Measurements from ENCODE around the gene JADE2.
"Not testable (repeated sequence)": the region's sequence is repeated elsewhere in the genome, so short reads cannot be mapped to it uniquely, and the experiment has no call there.

JADE2 gene

DNA sequence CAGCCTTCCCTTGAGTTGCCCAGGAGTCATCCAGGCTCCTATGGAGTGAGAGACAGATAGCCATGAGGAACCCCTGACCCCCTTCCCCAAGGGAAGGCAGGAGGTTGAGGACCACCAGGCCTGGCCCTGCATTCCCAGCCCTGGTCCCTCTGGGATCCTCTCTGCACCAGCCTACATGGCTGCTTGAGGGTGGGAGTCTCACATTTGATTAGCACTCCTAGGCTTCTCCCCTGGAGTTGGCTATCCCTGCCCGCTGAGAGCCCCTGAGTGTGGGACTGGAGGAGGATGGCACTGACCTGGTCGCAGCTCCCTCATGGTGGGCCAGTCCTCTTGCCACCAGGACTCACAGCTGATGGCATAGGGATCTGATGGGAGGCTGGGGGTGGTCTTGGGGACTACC, 60.5 kb downstream of the JADE2 start:
- Histone ChIP-seq H3K9me3 (ENCODE audit: insufficient read depth, low read length) (no peaks in the 10 kb centered on the region), H3K4me1 (ENCODE audit: insufficient read depth, insufficient read length) (peaks cover 11% of the 10 kb centered on the region)
- DNase-seq (ENCODE audit: low read depth, low spot score): no peak

DNA sequence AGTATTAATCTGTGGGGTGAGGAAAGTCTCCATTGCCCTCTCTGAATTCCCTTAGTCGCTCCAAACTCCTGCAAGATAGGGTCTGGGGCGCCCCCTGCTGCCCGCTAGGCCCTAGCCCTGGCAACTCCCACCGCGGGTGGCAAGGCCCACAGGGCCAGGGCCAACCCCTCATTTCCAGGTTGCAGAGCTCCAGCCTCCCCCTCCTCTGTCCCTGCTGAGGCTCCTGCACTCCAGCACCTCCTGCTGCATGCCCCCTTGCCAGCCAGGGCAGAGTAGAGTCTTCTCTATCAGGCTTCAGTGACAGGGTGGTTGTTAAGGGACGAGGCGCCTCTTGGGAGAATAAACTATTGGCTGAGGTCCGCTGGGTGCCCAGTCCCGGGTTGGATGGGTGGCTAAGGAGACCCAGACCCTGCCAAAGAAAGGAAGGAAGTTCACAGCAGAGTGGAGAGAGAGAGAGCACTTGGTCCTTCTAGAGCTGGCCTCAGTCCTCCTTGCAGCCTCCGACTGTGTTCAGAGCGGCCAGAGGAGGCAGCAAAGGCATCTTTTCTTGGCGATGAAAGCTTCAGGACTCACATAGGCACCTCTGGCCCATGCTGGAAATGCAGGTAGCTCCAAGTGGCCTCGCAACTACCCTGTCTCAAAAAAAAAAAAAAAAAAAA, 61.5 kb downstream of the JADE2 start:
- TF ChIP-seq SUZ12 (IDR thresholded peaks at IDR 0.05; ENCODE audit: extremely low read depth, insufficient read depth, insufficient read length): no peak
- no peak for TF ChIP-seq YY1 (IDR thresholded peaks at IDR 0.05; ENCODE audit: insufficient read depth, insufficient read length)
- TF ChIP-seq ZNF274 (IDR thresholded peaks at IDR 0.05; ENCODE audit: low read depth, low read length): no peak
- H3K4me3 ChIP-seq (ENCODE audit: insufficient read length, low read depth): no peak overlapping the region
- DNase-seq (ENCODE audit: low read depth, low spot score): peak; percentile 81

More for the DNA sequence above, 60.5 kb downstream of the JADE2 start:
- no peak for TF ChIP-seq ZNF274 (IDR thresholded peaks at IDR 0.05; ENCODE audit: low read depth, low read length)
- TF ChIP-seq SUZ12 (IDR thresholded peaks at IDR 0.05; ENCODE audit: extremely low read depth, insufficient read depth, insufficient read length): no peak
- TF ChIP-seq YY1 (IDR thresholded peaks at IDR 0.05; ENCODE audit: insufficient read depth, insufficient read length): no peak
- no peak overlapping the region for H3K4me3 ChIP-seq (ENCODE audit: insufficient read length, low read depth)
- H3K9ac ChIP-seq (ENCODE audit: insufficient read length, low read depth): no peak overlapping the region
- no peaks in the 10 kb centered on the region for H3K27me3 ChIP-seq (ENCODE audit: insufficient read depth, insufficient read length)
- H3K36me3 ChIP-seq (ENCODE audit: insufficient read depth, insufficient read length, low read length): peaks cover 13% of the 10 kb centered on the region

DNA sequence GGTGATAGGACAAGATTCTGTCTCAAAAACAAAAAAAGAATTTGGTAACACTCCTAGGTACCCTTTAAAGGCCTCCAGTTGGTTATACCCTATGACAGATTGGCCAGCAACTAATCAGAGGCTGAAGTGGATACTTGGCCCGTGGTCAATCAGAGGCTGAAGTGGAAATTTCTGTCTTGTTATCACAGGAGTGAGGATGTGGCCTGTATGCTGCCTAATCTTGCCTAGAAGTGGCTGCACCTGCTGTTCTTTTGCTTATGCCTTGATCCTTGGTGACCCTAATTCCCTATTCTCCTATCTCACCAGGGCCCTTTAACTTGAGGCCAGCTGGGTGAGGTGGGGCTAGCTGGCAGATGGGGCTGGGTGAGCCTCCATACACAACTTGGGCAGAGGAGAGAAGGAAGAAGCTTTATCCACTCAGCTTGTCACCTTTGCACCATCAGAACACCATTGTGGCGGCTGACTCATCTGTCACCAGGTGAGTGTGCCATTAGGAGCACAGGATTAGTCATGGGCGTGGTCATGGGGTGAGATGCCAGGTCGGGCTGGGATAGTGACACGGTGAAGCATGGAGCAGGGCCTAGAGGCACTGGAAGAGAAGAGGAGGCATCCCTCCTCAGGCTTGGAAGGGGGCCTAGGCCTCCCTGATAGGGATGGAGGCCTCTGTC, 65.7 kb downstream of the JADE2 start:
- no peak for DNase-seq (ENCODE audit: low read depth, low spot score)
- TF ChIP-seq SUZ12 (IDR thresholded peaks at IDR 0.05; ENCODE audit: extremely low read depth, insufficient read depth, insufficient read length): no peak
- no peak for TF ChIP-seq ZNF274 (IDR thresholded peaks at IDR 0.05; ENCODE audit: low read depth, low read length)
- no peak for TF ChIP-seq YY1 (IDR thresholded peaks at IDR 0.05; ENCODE audit: insufficient read depth, insufficient read length)
- H3K4me1 ChIP-seq (ENCODE audit: insufficient read depth, insufficient read length): peaks cover 20% of the 10 kb centered on the region

More for the DNA sequence above, 61.5 kb downstream of the JADE2 start:
- peaks cover 11% of the 10 kb centered on the region for H3K4me1 ChIP-seq (ENCODE audit: insufficient read depth, insufficient read length)
- H3K36me3 ChIP-seq (ENCODE audit: insufficient read depth, insufficient read length, low read length): peaks cover 6% of the 10 kb centered on the region
- H3K27me3 ChIP-seq (ENCODE audit: insufficient read depth, insufficient read length): no peaks in the 10 kb centered on the region
- no peaks in the 10 kb centered on the region for H3K9me3 ChIP-seq (ENCODE audit: insufficient read depth, low read length)
- peak overlapping the region; percentile 32 for H3K9ac ChIP-seq (ENCODE audit: insufficient read length, low read depth)

DNA sequence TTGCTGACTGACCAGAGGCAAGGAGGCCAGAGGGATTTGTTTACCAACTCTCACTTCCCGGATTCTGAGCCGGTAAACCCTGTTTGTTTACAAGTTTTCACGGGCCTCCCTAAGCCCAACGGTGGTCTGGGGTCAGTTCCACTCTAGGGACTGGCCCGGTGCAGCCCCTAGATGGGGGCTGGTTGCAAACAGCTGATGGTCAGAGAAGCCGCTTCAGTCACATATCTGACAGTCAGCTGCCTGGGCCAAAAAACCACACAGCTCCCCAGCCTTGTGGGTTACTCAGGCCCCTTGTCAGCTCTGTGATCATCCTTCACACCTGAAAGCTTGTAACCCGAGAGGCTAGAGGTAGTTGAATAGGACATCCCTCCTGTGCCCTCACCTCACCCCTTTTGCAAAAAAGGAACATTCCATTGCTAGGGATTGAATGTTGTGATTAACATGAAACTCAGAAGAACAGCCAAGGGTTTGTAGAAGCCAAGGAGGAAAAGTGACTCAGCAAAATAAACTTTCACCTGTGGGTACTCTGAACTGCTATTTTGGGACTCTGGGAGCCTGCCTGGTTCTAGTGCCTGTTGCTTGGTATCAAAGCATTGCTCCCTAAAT, 66.8 kb downstream of the JADE2 start:
- Histone ChIP-seq H3K27me3 (ENCODE audit: insufficient read depth, insufficient read length) (no peaks in the 10 kb centered on the region), H3K9ac (ENCODE audit: insufficient read length, low read depth) (peak overlapping the region; percentile 4), H3K4me1 (ENCODE audit: insufficient read depth, insufficient read length) (peaks cover 18% of the 10 kb centered on the region), H3K36me3 (ENCODE audit: insufficient read depth, insufficient read length, low read length) (no peaks in the 10 kb centered on the region), H3K9me3 (ENCODE audit: insufficient read depth, low read length) (no peaks in the 10 kb centered on the region), H3K4me3 (ENCODE audit: insufficient read length, low read depth) (no peak overlapping the region)
- DNase-seq (ENCODE audit: low read depth, low spot score): peak; percentile 59
- TF ChIP-seq SUZ12 (IDR thresholded peaks at IDR 0.05; ENCODE audit: extremely low read depth, insufficient read depth, insufficient read length): no peak
- TF ChIP-seq YY1 (IDR thresholded peaks at IDR 0.05; ENCODE audit: insufficient read depth, insufficient read length): no peak
- no peak for TF ChIP-seq ZNF274 (IDR thresholded peaks at IDR 0.05; ENCODE audit: low read depth, low read length)

More for the DNA sequence above, 65.7 kb downstream of the JADE2 start:
- no peak overlapping the region for H3K4me3 ChIP-seq (ENCODE audit: insufficient read length, low read depth)
- H3K9ac ChIP-seq (ENCODE audit: insufficient read length, low read depth): no peak overlapping the region
- no peaks in the 10 kb centered on the region for H3K27me3 ChIP-seq (ENCODE audit: insufficient read depth, insufficient read length)
- no peaks in the 10 kb centered on the region for H3K36me3 ChIP-seq (ENCODE audit: insufficient read depth, insufficient read length, low read length)
- H3K9me3 ChIP-seq (ENCODE audit: insufficient read depth, low read length): no peaks in the 10 kb centered on the region

DNA sequence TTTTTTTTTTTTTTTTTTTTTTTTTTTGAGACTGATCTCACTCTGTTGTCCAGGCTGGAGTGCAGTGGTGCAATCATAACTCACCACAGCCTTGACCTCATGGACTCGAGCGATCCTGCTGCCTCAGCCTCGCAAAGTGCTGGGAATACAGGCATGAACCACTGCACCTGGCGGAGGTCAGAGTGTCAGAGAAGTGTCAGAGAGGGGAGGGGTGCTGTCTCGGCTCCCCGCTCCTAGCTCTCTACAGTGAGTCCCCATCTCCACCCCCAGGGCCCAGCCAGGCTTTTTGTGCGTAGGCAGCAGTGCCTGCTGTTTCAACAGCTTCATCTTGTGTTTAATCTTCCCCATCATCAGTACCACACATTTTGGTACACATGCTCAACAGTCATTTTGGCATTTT, 68.9 kb downstream of the JADE2 start:
- H3K27me3 ChIP-seq (ENCODE audit: insufficient read depth, insufficient read length): no peaks in the 10 kb centered on the region
- H3K36me3 ChIP-seq (ENCODE audit: insufficient read depth, insufficient read length, low read length): no peaks in the 10 kb centered on the region
- no peak overlapping the region for H3K4me3 ChIP-seq (ENCODE audit: insufficient read length, low read depth)
- H3K9ac ChIP-seq (ENCODE audit: insufficient read length, low read depth): no peak overlapping the region
- TF ChIP-seq YY1 (IDR thresholded peaks at IDR 0.05; ENCODE audit: insufficient read depth, insufficient read length) (no peak), ZNF274 (IDR thresholded peaks at IDR 0.05; ENCODE audit: low read depth, low read length) (no peak), SUZ12 (IDR thresholded peaks at IDR 0.05; ENCODE audit: extremely low read depth, insufficient read depth, insufficient read length) (no peak)
- no peaks in the 10 kb centered on the region for H3K9me3 ChIP-seq (ENCODE audit: insufficient read depth, low read length)
- peaks cover 18% of the 10 kb centered on the region for H3K4me1 ChIP-seq (ENCODE audit: insufficient read depth, insufficient read length)
- no peak for DNase-seq (ENCODE audit: low read depth, low spot score)

DNA sequence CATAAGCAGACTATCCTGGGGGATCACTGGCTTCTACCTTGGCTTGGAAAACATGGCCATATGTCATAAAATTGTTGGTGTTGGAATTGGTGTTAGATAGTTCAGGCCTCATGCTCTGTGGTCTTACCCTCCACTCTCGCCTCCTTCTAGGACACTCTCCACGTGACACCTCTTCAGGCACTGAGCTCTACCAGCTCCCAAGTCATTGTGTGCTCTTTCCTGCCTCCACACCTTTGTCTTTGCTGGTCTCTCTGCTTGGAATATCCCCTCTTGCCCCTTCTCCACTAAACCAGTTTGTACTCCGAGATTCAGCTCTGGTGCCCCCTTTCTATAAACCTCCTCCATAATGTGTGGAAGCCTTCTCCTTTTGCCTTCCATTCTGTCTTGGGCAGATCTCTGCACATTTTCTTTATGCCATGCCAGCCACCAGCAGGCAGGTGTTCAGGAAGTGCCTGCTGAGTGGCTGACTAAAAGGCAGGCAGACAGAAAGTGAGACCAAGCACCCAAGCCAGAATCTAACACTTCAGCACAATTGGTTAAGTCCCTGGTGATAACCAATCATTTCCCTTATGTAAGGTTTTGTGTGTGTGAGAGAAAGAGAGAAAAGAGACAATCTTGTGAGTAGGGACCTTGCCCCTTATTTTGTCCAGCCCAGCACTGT, 69.5 kb downstream of the JADE2 start:
- no peaks in the 10 kb centered on the region for H3K9me3 ChIP-seq (ENCODE audit: insufficient read depth, low read length)
- no peak overlapping the region for H3K4me3 ChIP-seq (ENCODE audit: insufficient read length, low read depth)
- no peaks in the 10 kb centered on the region for H3K27me3 ChIP-seq (ENCODE audit: insufficient read depth, insufficient read length)
- TF ChIP-seq YY1 (IDR thresholded peaks at IDR 0.05; ENCODE audit: insufficient read depth, insufficient read length) (no peak), ZNF274 (IDR thresholded peaks at IDR 0.05; ENCODE audit: low read depth, low read length) (no peak)
- no peak for DNase-seq (ENCODE audit: low read depth, low spot score)
- peaks cover 18% of the 10 kb centered on the region for H3K4me1 ChIP-seq (ENCODE audit: insufficient read depth, insufficient read length)
- no peaks in the 10 kb centered on the region for H3K36me3 ChIP-seq (ENCODE audit: insufficient read depth, insufficient read length, low read length)
- no peak overlapping the region for H3K9ac ChIP-seq (ENCODE audit: insufficient read length, low read depth)

DNA sequence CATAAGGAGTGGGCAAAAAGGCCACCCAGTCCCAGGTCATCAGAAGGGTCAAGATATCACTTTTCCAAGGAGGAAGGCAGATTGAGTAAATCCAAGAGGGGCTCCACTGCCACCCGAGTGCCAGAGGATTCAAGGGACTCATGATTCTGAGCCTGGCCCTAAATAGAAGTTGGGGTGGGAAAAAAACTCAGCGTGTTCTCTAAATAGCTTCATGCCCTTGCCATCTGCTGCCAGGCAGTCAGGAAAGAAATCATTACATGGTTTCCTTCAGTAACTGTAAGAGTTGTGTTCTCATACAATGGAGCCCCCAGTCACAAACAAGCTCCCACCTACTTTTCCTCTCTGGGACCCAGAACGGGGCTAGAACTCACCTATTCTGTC, 70.0 kb downstream of the JADE2 start:
- Histone ChIP-seq H3K27me3 (ENCODE audit: insufficient read depth, insufficient read length) (no peaks in the 10 kb centered on the region), H3K9me3 (ENCODE audit: insufficient read depth, low read length) (no peaks in the 10 kb centered on the region), H3K36me3 (ENCODE audit: insufficient read depth, insufficient read length, low read length) (no peaks in the 10 kb centered on the region), H3K4me3 (ENCODE audit: insufficient read length, low read depth) (no peak overlapping the region), H3K9ac (ENCODE audit: insufficient read length, low read depth) (no peak overlapping the region), H3K4me1 (ENCODE audit: insufficient read depth, insufficient read length) (peaks cover 18% of the 10 kb centered on the region)
- no peak for DNase-seq (ENCODE audit: low read depth, low spot score)
- no peak for TF ChIP-seq ZNF274 (IDR thresholded peaks at IDR 0.05; ENCODE audit: low read depth, low read length)
- TF ChIP-seq SUZ12 (IDR thresholded peaks at IDR 0.05; ENCODE audit: extremely low read depth, insufficient read depth, insufficient read length): no peak
- no peak for TF ChIP-seq YY1 (IDR thresholded peaks at IDR 0.05; ENCODE audit: insufficient read depth, insufficient read length)

DNA sequence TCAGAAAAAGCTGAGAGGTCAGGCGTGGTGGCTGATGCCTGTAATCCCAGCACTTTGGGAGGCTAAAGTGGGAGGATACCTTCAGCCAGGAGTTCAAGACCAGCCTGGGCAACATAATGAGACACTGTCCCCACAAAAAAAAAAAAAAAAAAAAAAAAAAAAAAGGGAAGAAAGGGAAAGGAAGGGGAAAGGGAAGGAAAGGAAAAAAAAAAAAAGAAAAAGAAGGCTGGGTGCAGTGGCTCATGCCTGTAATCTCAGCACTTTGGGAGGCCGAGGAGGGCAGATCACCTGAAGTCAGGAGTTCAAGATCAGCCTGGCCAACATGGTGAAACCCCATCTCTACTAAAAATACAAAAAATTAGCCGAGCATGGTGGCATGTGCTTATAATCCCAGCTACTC, 74.3 kb downstream of the JADE2 start:
- not testable (repeated sequence) for H3K9ac ChIP-seq (ENCODE audit: insufficient read length, low read depth); DNase-seq (ENCODE audit: low read depth, low spot score); H3K36me3 ChIP-seq (ENCODE audit: insufficient read depth, insufficient read length, low read length); H3K9me3 ChIP-seq (ENCODE audit: insufficient read depth, low read length); H3K27me3 ChIP-seq (ENCODE audit: insufficient read depth, insufficient read length); H3K4me1 ChIP-seq (ENCODE audit: insufficient read depth, insufficient read length); H3K4me3 ChIP-seq (ENCODE audit: insufficient read length, low read depth)
